ENCODE data around the gene TMOD1. TPM values are rescaled to one million over a fixed set of nuclear protein-coding genes. Genes with fewer than 3 reads are reported as not detected.

The TMOD1 gene
- total and polyA plus RNA-seq, 10 of the 15 experiments (the other 5 are each of a cell fraction or from before 2014, with no cell fraction given): 4.0 to 44.1 (median 15.4) TPM

GRCh38 chr9:97557606-97558095, 56.2 kb downstream of the TMOD1 start:
- no TSS peak for BruUV-seq (replicated peaks)
- FAIRE-seq: no peak
- Histone ChIP-seq H2AFZ (ENCODE audit: control insufficient read depth, low read depth, low read length) (peak overlapping the region; percentile 3), H3K79me2 (ENCODE audit: control insufficient read depth, insufficient read depth, low read length) (no peaks in the 10 kb centered on the region; the same call in 1 of the 2 replicates), H3K36me3 (ENCODE audit: control insufficient read depth in 2 of 2, insufficient read depth in 2 of 2, low read length in 1 of 2) (peaks cover 0 to 6% of the 10 kb centered on the region in 2 experiments; a peak in 3 of 4 replicates), H3K4me3 (no peak overlapping the region; the same call in 1 of the 2 replicates), H3K27ac (ENCODE audit: control insufficient read depth, insufficient read depth) (peak overlapping the region; percentile 91), H3K9ac (ENCODE audit: control insufficient read depth, insufficient read depth, low read length) (peak overlapping the region; percentile 14; the same call in 1 of the 2 replicates), H3K27me3 (replicated peaks in 1 of 2; ENCODE audit: control insufficient read depth in 2 of 2, insufficient read depth in 2 of 2, low read length in 1 of 2) (no peaks in the 10 kb centered on the region), H3K4me1 (ENCODE audit: control insufficient read depth, insufficient read depth, low read length) (peaks cover 35% of the 10 kb centered on the region), H4K20me1 (ENCODE audit: control insufficient read depth, insufficient read depth) (no peaks in the 10 kb centered on the region), H3K9me3 (replicated peaks; ENCODE audit: control insufficient read depth, insufficient read depth, low read length) (no peaks in the 10 kb centered on the region), H3K4me2 (ENCODE audit: control insufficient read depth, insufficient read depth) (peak overlapping the region; percentile 60)
- ChIA-PET SMC1A (ENCODE audit: uncharacterized antibody, unreplicated experiment) (interaction anchor here (0.7 to 6.0 kb wide), 9 partner anchors 8 to 88 kb away, joined by 3 to 80 read pairs (median 15); partner anchors contain the start of gene TMOD1), CTCF (interaction anchor here (1.1 to 5.5 kb wide), 4 partner anchors 21 to 88 kb away, joined by 3 to 40 read pairs (median 34); partner anchors contain the start of gene TMOD1), RAD21 (ENCODE audit: unreplicated experiment) (interaction anchor here (2.1 to 3.7 kb wide), 4 partner anchors 29 to 55 kb away, joined by 11 to 51 read pairs (median 20); partner anchors contain the start of gene TMOD1), POLR2A (interaction anchor here (1.4 to 4.2 kb wide), 4 partner anchors 47 to 89 kb away, joined by 4 to 30 read pairs (median 12); partner anchors contain the start of gene TMOD1)
- in situ Hi-C loops (cut with MboI): no loop called here
- WGBS (ENCODE audit: insufficient coverage, insufficient replicate concordance, low lambda C conversion rate, missing lambda C conversion rate): 43% methylated on average over 7 of the region's 7 CpGs
- no peak for ATAC-seq
- no peak for DNase-seq (ENCODE audit: low read depth, low spot score)
- intact Hi-C loops (cut with micrococcal nuclease; ENCODE audit: unreplicated experiment): loop anchor here (2.0 kb wide), 2 partner anchors 29 to 55 kb away; no protein-coding TSS in a partner anchor
- TF ChIP-seq SREBF1 (IDR thresholded peaks at IDR 0.05; ENCODE audit: low read length) (no peak), EED (IDR thresholded peaks at IDR 0.05; ENCODE audit: low read depth) (0 out of 2 replicates have a peak, but pooled peaks have one; percentile 31), ZBTB4 (CRISPR knock-in tag; IDR thresholded peaks at IDR 0.05) (no peak), TAF1 (IDR thresholded peaks at IDR 0.05; ENCODE audit: borderline replicate concordance, low read depth, low read length) (no peak), BACH1 (IDR thresholded peaks at IDR 0.05; ENCODE audit: borderline replicate concordance) (no peak), NFYB (IDR thresholded peaks at IDR 0.05; ENCODE audit: insufficient read depth, low read depth, low read length) (no peak), SUZ12 (IDR thresholded peaks at IDR 0.05; ENCODE audit: unreplicated experiment) (no peak), TBL1XR1 (IDR thresholded peaks at IDR 0.05; ENCODE audit: low read depth, low read length) (no peak), CREB1 (IDR thresholded peaks at IDR 0.05; ENCODE audit: low read depth) (0 out of 2 replicates have a peak, but pooled peaks have one; percentile 42), PBX3 (IDR thresholded peaks at IDR 0.05; ENCODE audit: insufficient replicate concordance, low read depth, low read length) (no peak), EGR1 (IDR thresholded peaks at IDR 0.05; ENCODE audit: borderline replicate concordance in 1 of 2, low read depth in 2 of 2, low read length in 2 of 2) (no peak), RCOR1 (conservative IDR thresholded peaks at IDR 0.05; ENCODE audit: low read depth, low read length) (no peak)
- TF ChIP-seq, protein P1, sequence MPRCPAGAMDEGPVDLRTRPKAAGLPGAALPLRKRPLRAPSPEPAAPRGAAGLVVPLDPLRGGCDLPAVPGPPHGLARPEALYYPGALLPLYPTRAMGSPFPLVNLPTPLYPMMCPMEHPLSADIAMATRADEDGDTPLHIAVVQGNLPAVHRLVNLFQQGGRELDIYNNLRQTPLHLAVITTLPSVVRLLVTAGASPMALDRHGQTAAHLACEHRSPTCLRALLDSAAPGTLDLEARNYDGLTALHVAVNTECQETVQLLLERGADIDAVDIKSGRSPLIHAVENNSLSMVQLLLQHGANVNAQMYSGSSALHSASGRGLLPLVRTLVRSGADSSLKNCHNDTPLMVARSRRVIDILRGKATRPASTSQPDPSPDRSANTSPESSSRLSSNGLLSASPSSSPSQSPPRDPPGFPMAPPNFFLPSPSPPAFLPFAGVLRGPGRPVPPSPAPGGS (IDR thresholded peaks at IDR 0.05; ENCODE audit: borderline replicate concordance, insufficient read depth, low read depth, low read length, poor library complexity, severe bottlenecking): no peak
